H1 (cell line): Measurements from ENCODE around the gene ANKRD40CL. TPM values are rescaled to one million over a fixed set of nuclear protein-coding genes. Genes with fewer than 3 reads are reported as not detected.

Experiments
- CHD7 ChIP-seq: fragments of 300-600 bp; sonication (generic); IDR thresholded peaks from 2 replicates; pipeline ENCODE4 v1.7.1; 2012; ENCODE audit warnings: low read length, moderate library complexity, mild to moderate bottlenecking, inconsistent platforms; ENCODE audit not compliant: insufficient replicate concordance
- EGR1 ChIP-seq: IDR thresholded peaks from 2 replicates; pipeline ENCODE4 v1.6.1; 2011; ENCODE audit warnings: low read depth, low read length, borderline replicate concordance
- GTF2F1 ChIP-seq: IDR thresholded peaks from 2 replicates; pipeline ENCODE4 v1.6.1; 2012; ENCODE audit warnings: low read depth, low read length, improper control_type of control experiment, borderline replicate concordance
- HDAC6 ChIP-seq: IDR thresholded peaks from one replicate; pipeline ENCODE4 v1.7.1; 2012; ENCODE audit warnings: low read depth, mild to moderate bottlenecking, inconsistent platforms, low read length, moderate library complexity
- POLR2AphosphoS5 ChIP-seq: IDR thresholded peaks from 2 replicates; pipeline ENCODE4 v1.6.1; 2011; ENCODE audit warnings: low read depth, low read length
- USF2 ChIP-seq: IDR thresholded peaks from 2 replicates; pipeline ENCODE4 v1.6.1; 2011; ENCODE audit warnings: low read length, improper control_type of control experiment
- polyA plus RNA-seq, 7 experiments: library from polyadenylated mRNA; depleted of rRNA in 3 of 7; stranded (reverse) in 5 of 7; unstranded in 2 of 7; fragments of >200 nt in 5 of 7; fragments of 200-250 nt in 2 of 7; gene quantifications; 1 replicate in 5 of 7; 2 replicates in 1 of 7; 4 replicates in 1 of 7; pipeline versions ENCODE4 v1.2.1 to v1.2.3, GENCODE V29; 2011 to 2013; ENCODE audit warnings: missing spikeins in 2 of 7, mixed read lengths in 2 of 7
- total RNA-seq: library from RNA; stranded (reverse); fragmentation: NEBNext Ultra II Directional; extraction: Animal tissue kit (Norgen Biotek cat#: 25700); gene quantifications from 2 replicates; pipeline ENCODE4 v1.2.1, GENCODE V29; 2021

Gene ANKRD40CL
- total and polyA plus RNA-seq, 2 of the 8 experiments (the other 6 are each of a cell fraction or from before 2014, with no cell fraction given): not detected

GRCh38 chr17:50800196-50800700, 32.9 kb upstream of the ANKRD40CL start (continued):
- TF ChIP-seq CHD7 (no peak), HDAC6 (no peak), GTF2F1 (no peak), USF2 (no peak), EGR1 (no peak), POLR2AphosphoS5 (no peak)
